ENCODE data around the gene GCA.

GCA gene, protein sequence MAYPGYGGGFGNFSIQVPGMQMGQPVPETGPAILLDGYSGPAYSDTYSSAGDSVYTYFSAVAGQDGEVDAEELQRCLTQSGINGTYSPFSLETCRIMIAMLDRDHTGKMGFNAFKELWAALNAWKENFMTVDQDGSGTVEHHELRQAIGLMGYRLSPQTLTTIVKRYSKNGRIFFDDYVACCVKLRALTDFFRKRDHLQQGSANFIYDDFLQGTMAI

GRCh38 chr2:162343824-162344616 is at the start of gene GCA:
GCA (plus strand) TSS chr2:162344132; CDS start chr2:162344249, 117 bp downstream.
- DNase-seq: peak; percentile 80 to 82

DNA sequence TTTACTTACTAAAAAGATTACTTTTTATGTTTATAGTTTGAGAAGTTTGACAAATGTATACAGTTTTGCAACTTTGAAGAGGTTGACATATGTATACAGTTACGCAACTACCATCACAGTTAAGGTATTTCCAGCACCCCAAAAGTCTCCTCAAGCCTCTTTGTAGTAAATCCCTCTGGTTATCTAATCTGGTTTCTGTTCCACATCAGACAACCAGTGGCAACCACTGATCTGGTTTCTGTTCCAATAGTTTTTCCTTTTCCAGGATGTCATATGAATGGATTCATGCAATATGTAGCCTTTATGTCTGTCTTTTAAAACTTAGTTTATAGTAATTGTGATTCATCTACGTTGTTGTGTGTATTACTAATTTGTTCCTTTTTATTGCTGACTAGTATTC is 48.9 kb upstream of the GCA start:
- DNase-seq: no peak

DNA sequence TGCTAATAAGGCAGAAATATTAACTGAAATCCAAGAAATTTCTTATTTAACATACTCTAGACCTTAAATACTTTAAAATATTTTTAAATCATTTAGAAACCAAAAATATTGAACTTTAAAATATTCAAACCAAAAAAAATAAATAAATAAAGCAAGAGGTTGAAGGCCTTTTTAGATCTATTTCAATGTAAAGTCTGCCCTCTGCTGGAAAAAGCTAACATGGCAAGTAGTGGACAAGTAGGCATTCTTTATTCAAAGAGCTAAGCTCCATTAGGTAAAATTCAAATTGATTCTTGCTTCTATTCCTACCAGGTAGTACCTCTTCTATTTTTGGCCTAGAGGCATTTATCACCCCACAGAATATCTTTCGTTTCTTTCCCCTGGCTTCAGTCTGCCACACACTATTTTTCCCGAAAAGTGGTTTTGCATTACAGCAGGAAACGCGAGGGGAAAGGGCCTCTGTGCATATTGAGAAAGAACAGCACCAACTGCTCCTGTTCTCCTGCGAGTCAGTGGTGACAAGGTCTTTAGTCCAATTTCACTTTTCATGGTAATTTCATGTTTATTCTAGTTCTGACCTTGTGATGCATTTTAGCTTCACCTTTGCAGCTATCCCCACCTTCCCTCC is 45.9 kb upstream of the GCA start:
- DNase-seq: no peak

DNA sequence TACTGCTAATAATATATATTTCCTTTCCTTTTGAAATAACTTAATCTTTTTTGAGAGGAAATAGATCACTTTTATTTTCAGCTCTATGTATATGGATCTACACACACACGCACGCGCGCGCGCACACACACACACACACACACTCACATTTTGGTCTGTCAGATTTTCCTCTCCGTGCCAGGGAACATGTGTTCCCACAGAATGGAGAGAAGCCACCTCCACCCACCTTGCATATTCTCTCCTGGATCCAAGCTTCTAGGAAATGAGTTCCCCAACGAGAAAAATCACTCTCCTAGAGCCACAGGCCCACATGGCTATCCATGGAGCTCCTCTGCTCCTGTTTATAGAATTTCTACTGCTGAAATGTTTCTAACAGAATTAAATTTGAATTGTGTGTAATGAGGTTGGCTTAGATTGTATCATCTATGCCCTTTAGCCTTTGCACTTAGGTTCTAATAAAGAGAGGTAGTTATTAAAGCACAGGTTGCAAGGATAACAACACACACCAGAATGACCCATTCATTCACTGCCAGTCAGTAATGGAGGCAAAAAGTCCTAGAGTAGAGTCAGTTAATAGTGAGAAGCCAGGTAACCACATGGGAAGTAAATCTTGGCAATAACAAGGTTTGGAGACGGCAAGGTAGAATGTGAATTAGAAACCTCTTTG is 45.1 kb upstream of the GCA start:
- no peak for DNase-seq

DNA sequence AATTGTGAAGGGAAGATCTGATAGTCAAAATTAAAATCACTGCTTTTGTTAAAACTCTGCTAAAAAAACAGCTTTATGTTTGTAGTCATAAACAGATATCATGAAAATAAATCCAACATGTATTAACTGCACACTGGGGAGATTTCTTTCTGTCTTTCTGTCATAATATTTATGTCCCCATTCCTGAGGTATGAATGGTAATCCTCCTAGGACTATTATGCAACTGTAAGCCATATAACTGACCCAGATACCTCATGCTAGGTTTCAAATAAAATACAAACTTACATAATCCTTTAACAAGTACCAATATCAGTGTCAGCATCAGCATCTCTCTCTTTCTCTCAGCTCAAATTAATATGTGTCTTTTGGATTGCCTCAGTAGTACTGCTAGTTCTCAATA is 43.7 kb upstream of the GCA start:
- no peak for DNase-seq

GRCh38 chr2:162301151-162301804 is 42.7 kb upstream of the GCA start:
- no peak for DNase-seq

GRCh38 chr2:162301877-162302276 is 42.1 kb upstream of the GCA start:
- no peak for DNase-seq

DNA sequence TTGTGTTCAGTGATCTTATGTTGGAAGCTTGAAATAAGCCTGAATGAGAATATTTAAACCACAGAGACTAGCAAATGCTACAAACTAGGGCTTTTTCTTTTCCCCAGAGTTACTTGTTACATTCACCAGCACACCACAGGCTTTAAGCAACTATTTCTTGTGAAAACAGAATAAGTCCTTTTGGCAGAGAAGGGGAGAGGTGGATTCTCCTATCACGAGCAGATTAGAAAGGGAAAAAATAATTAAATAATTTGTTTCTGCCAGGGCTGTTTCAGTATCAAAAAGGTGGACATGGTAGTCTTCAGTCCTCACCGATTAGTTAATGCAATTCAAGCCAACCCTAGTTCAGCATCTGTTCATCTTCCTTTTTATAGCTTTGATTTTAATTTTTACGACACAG is 38.0 kb upstream of the GCA start:
- no peak for DNase-seq

DNA sequence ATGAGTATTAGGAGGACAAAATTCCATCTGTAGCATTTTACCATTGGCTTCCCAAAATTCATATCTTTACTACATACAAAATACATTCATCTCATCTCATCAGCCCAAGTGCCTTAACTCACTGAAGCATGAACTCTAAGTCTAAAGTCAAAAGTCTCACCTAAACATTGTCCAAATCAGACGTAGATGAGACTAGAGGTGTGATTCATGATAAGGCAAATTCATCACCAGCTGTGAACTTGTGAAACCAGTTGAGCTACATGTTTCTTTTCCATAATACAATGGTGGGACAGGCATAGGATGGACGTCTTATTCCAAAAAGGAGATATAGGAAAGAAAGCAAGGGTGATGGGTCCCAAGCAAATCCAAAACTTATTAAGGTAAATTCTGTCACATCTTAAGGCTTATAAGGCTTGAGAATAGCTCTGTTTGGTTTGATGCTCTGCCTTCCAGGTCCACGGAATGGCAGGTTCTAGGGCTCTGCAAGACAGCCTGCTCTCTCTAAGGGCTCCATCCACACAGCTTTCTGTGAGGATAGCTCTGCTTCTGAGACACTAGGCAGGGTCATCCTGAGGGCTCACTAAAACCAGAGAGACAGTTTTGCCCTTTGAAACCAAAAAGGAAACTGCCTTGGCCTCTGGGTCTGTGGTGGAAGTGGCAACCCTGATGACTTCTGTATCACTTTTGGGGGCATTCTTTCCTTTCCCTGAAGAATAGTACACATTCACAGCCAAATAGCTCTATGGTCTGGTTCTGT is 35.0 kb upstream of the GCA start:
- DNase-seq: no peak

DNA sequence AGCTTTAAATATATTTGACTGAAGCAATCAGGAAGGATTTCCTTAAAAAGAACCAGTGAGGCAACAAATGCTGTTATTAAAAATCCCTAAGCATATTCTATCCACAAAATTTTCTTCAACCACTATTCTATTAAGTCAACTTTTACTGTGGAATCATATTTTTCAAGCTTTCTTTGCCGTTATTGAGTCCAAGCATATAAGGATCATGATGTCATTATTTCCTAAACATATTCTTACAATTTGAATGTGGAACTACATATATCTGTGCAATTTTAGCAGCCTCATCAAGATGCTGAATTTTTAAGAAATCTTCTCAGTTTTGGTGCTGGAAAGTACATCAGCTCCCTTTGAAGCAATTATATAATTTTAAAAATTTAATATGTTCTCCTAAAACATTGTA is 31.1 kb upstream of the GCA start:
- DNase-seq: no peak

GRCh38 chr2:162315938-162316337 is 28.0 kb upstream of the GCA start:
- no peak for DNase-seq

DNA sequence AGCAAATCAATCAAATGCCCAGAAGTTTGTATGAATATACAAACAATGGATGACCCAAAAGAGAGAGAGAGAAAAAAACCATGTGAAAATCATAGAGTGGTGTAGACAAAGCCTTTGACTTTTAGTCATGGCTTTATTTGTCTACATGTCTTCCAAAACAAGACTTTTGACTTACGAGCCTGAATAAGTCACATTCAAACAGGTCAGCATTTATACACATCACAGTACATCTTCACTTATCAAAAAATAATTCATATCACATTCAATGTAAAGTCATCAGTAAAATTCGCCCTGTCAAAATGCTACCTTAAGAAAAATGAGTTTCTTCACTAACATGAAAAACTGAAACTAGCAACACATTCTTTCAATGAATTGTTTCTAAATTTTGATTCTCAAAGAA is 27.3 kb upstream of the GCA start:
- DNase-seq: no peak

DNA sequence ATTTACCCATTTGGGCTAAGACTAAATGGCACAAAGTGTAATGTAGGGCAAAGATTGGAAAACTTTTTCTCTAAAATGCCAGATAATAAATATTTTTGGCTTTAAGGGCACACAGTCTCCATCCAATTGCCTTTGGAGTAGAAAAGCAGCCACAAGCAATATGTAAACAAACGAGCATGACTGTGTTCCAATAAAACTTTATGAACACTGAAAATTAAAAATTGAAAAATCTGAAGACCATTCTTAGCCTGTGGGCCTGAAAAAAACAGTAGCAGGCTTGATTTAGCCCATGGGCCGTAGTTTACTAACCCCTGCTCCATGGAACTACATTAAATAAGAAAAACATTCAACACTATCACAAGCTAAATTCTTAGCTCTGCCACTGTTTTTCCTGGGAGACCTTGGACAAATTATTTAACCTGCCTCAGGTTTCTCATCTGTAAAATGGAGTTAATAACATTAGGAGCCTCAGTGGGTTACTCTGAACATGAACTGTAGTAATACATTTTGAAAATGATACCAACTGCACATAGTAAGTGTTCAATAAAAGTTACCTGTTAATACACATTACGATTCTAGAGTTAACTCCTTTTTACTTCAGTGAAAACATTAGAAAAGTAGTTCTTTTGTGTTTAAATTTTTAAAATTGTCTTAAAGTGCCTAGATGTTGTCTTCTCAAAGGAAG is 26.7 kb upstream of the GCA start:
- no peak for DNase-seq

DNA sequence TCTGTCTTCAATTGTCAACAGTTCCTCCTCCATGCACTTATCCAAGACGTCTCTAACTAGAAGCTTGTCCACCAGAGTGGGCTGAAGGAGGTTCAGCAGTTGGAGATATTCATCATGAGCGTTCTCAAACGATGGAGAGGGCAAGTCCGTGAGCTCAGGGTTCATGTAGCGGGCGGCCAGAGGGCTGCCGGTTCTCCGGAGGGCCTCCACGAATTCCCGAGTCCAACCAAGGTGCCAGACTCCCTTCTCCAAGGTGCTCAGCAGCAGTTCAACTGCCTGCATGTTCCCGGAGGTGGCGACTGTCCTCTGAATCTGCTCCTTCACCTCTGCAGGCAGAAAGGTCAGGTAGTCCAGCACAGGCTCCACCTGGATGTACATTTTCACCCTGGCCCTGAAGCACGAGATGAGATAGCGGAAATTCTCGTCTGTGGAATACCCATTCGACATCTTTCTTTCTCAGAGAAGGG is 26.0 kb upstream of the GCA start:
- DNase-seq: peak in 1 of 2 experiments; percentile 29

DNA sequence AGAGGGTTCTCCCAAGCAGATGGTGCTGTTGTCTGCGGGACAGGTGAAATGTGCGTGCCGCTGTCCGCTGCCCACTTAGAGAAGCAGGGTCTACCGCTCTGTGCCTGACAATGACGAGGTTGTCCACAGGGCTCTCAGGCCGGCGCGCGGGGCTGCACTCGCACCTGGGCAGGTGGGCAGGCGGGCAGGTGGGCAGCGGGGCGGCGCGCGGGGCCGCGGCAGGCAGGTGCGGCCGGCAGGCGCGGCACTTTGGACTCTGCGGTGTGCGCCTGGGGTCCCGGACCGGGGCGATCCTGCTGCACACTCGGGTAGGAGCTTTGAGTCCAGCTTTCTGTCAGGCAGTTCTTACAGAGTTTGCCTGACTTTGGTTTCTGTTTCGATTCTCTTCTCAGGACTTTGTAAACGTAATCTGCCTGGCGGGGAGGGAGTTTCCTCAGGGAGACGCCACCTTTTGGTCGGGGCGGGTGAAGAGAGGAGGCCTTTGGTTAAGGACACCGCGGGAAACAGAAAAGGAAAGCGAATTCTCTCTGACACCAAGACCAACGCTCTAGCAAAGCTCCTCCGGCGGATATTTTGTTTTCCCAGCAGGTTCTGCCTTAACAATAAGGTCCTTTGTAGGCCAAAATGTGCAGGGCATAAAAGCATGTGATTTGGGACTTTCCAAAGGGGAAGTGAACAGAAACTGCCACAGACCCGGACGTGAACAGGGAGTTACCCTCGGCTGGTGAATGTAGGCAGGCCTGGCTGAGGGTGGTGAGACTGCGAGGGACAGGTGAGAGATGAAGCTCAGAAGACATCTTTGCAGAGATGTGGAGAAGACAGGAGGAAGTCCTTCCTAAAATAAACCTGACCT is 25.4 kb upstream of the GCA start, which contains the start of gene IFIH1:
Gene IFIH1 (minus strand): TSS at position 357 of the 853 bp plus-strand sequence. CDS start 377 bp downstream, outside the sequence.
- peak; percentile 46 to 70 for DNase-seq

GRCh38 chr2:162320864-162321517 is 22.9 kb upstream of the GCA start:
- no peak for DNase-seq

- no peak for DNase-seq
Observed at GRCh38 chr2:162324953-162325352, 19.0 kb upstream of the GCA start.

DNA sequence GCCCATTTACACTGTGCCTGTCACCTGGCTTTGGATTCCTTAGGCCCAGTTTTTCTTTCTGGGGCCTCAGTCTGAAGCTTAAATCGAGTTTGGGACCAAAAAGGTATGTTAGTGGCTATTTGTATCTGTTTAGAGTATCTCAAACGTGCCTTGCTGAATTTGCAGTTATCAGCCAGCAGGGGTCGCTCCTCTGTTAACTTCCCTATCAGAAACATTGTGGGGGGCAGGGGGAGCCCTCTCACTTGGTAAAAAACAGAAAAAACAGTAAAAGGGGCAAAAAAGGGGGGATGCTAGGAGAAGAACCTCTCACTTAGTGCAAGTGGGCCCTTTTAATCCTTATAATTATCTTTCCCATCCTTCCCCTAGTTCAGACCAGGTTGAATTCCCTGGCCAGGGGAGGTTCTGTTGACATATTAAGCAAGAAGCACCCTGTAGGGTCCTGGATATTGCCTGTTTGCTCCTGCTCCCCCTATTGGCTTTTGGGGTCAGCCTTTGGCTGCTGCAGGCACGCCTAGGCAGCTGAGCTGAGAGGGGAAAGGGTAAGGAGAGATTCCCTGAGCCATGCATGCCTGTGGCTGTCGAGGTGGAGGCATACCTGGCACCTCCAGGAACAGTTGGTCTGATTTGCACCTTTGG is 16.7 kb upstream of the GCA start:
- DNase-seq: no peak

DNA sequence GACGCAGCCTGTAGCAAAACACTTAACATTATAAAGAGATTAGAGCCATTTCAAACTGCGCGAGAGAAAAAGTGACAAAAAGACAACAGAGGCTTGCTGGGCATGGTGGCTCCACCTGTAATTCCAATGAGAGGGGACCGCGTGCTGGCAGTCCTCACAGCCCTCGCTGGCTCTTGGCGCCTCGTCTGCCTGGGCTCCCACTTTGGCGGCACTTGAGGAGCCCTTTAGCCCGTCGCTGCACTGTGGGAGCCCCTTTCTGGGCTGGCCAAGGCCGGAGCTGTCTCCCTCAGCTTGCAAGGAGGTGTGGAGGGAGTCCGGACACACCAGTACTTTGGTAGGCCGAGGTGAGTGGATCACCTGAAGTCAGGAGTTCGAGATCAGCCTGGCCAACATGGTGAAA is 16.1 kb upstream of the GCA start:
- DNase-seq: no peak
